GM21737 (cell line): ENCODE data around the gene ATG101.

Experiments
- ATAC-seq: cut with Tn5 transposase; IDR thresholded peaks from one replicate; pipeline ENCODE4 v1.9.1; 2021; ENCODE audit warnings: mild to moderate bottlenecking, moderate library complexity; ENCODE audit not compliant: unreplicated experiment

The ATG101 gene, protein sequence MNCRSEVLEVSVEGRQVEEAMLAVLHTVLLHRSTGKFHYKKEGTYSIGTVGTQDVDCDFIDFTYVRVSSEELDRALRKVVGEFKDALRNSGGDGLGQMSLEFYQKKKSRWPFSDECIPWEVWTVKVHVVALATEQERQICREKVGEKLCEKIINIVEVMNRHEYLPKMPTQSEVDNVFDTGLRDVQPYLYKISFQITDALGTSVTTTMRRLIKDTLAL

DNA sequence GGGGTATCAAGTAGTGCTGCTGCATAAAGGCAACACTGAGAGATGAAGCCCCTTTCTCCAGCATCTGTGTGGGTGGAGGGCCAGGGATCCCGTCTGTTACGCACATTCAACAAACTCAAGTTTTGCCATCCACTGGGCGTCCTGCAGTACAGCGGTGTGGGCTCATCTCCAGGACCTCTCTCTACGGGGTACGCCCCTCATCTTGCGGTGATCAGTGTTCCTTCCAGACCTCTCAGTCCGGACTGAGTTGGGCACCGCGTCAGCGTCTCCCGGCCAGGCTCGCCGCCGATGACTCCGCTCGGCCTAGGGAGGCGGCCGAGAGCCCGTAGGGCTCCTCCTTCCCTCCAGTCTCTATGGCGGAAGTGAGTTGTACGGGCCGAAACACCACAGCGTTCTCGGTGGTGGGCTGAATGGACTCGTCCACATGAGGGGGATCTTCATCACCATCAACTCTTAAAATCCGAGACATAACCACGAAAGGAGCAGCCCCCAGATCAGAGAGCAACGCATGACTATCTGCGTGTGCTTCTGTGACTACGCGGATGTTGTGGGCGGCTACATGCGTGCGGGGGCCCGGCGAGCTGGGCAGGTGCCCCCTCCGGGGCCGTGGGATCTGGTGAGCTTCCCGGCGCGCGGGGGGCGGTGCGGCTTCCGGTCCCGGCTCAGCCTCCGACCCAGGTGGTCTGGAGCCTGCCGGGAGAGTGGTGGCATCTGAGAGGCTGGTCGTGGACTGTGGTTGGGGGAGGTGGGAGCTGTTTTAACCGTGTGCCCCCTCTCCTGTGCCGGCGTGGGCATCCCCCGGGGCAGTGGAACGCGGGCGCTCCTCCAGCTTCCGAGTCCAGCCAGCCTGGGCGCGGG is at the start of gene ATG101:
Gene ATG101 (plus strand): TSS at position 652 of the 858 bp plus-strand sequence. CDS start 3,673 bp downstream, outside the sequence.
- ATAC-seq: peak; percentile 93

DNA sequence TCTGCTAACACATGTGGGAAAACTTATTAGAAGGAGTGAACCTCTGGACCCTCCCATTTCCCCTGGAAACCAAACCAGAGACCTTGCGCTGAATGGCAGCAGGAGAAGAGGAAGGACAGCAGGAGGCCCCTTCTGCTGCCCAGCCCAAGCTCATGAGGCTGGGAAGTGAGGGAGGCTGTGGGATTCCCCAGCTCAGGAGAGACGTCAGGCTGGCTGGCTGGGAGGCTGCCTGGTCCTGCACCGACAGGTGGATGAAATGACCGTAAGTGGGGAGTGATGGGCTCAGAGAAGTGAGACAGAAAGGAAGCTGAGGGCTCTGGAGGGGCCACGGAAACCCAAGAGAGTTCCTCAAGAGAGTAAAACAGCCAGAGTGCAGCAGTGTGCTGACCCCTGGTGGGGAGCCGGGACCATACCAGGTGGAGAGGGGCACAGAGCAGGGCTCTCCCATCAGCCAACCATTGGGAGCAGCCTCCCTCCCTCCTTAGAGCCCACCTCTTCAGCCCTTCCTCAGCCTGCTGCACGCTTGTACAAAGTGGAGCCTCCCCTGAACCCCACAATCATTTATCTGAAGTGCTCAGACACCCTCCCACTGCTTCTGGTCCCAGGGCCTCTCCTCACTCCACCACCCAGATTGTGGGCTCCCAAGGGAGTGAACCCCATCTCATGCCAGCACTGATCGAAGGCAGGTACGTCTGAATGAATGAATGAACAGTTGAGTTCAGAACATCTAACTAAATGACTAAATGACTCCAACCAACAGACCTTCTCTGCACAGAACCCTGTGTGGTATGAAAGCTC is 49.0 kb upstream of the ATG101 start:
- ATAC-seq: no peak

DNA sequence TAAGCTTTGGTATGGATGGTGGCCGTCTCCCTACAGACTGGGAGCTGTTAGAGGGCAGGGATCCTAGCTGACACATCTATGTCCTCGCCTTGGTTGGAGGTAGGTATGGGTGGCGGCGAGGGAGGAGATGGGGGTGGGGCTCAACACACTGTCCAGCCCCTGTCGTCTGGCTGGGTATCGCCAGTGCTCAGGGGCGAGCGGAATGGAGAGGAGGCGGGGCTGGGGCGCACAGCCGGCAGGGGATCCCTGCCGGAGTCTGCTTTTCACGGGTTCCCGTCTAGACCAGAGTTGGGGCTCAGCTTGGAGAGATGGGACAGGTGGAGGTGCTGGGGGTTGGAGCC is 47.0 kb upstream of the ATG101 start:
- ATAC-seq: peak; percentile 2

DNA sequence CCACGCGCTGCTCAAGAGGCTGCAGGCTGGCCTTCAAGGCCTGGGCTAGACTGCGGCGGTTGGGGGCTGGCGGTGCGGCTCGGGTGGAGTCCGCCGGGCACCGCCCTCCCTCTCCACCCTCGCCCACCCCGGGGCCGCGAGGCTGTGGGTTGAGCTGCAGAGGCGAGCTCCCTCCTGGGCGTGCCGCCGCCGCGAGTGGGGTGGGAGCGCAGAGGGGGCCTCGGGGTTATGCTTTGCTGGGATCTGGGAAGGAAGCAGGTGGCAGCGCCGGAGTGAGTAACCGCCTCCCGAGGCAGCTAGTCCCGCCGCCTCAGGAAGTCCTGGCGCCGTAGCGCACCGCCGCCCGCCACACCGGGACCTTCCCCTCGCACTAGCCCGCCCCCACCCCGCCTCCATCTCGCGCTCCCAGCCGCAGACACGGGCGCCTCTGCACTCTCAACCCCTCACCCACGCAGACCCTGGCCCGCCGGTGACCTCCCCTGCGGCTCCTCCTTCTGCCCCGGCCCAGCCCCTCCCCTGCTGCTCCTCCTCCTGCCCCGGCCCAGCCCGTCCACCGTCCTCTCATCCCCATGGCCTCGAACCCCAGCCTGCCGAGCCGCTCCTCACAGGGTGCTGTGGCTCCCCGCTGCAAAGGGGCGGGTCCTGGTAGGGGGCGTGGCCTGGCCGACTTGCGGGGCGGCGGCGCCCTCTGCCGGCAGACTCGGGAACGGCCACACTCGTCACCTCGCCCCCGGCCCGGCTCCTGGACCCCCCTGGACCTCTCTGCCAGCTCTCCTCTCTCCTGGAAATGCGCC is 46.4 kb upstream of the ATG101 start:
- peak; percentile 39 for ATAC-seq

DNA sequence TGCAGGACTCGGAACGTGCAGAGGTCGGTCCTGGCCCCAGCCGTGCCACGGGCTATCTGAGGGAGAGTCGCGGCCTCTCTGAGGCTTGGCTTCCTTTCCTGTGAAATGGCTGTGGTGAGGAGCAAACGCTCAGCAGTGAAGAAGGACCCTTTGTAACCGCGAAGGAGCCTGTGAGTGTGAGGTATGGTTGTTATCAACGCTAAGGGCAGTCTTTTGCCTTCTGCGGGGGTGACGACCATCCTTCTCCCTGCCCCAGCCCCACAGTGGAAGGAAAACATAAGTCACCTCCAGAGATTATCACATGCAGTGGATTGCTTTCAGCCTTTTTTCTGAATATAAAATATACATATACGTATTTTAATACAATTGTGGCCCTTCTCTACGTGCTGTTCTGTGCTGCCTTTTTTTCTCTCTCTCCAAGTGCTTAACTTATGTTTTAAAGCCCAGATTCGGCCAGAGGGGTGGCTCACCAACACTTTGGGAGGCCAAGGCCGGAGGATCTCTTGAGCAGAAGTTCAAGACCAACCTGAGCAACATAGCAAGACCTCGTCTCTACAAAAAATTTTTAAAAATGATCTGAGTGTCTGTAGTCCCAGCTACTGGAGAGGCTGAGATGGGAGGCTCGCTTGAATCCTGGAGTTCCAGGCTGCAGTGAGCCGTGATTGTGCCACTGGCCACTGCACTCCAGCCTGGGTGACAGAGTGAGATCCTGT is 45.6 kb upstream of the ATG101 start:
- peak; percentile 15 for ATAC-seq

DNA sequence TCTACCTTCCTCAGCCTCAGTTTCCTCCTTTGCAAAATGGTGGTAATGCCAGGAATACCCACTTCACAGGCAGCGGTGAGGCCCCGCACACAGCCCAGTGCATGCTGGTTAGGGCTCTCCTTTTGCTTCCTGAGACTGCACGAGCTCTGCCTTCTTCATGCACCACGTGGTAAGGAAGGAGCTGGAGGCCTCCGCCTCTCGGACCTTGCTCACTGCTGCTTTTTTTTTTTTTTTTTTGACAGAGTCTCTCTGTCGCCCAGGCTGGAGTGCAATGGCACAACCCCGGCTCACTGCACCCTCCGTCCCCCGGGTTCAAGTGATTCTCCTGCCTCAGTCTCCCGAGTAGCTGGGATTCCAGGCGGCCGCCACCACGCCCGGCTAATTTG is 44.9 kb upstream of the ATG101 start:
- ATAC-seq: no peak

DNA sequence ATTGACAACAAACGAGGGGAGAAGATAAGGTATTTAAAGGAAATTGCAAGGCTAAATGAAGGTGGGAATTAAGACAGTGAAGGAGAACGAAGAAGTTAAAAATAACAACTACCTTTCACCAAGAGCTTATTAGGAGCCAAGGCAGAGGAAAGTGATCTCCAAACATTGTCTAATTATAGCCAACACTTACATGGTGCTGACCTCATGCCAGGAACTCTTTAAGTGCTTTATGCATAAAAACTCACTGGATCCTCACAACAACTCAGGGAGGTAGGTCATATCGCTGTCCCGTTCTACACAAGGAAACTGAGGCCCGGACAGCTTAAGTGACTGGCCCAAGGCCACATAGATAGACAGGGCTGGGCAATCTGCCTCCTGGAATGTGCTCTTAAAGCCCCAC is 43.5 kb upstream of the ATG101 start:
- ATAC-seq: no peak

DNA sequence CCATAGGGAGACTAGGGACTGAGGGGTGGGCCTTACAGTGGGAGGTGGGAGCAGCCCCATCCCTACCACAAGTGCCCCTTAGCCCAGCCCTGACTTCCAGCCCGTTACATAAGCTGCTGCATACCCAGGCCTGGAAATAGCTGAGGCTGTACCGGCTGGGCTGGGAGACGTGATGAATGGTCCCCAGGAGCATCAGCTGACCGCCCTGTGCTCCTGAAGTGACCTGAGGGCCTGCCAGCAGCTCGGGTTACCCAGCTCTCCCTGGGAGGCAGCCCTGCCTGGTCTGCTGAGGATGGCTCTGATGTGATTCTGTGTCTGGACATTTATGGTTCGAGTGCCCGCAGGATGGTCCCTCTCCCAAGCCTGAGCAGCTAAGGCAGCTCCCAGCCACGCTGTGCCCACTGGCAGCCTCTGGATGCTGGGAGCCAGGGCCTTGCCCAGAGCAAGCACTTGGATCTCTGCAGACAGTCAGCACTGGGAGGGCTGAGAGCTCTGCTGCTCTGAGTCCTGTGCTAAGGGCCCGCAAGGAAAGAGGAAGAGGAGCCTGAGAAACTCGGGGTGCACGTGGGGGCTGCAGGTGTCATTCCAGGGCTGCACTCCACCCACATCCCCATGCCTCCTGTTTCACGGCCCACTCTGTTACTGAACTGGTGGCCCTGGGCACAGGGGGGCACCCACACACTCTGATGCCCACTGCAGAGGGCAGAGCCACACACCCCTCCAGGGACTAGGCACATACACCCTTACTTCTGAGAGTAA is 42.5 kb upstream of the ATG101 start:
- no peak for ATAC-seq

DNA sequence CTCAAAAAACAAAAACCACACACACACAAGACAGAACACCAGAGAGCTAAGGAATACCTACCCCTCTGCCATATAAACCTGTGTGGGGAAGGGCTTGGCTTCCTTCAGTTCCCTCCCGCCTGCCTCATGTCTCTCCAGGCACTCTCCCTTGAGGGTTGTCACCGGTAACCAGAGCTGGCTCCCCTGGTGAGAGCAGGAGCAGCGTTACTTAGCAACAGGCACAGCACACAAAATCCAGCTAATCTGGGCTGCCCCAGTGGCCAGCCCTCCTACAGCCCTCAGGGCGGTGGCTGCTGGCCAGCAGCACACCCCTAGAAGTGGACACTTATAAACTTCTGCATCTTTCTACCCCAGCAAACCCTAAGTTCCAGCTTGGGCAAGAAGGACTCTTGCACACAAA is 40.1 kb upstream of the ATG101 start:
- no peak for ATAC-seq

DNA sequence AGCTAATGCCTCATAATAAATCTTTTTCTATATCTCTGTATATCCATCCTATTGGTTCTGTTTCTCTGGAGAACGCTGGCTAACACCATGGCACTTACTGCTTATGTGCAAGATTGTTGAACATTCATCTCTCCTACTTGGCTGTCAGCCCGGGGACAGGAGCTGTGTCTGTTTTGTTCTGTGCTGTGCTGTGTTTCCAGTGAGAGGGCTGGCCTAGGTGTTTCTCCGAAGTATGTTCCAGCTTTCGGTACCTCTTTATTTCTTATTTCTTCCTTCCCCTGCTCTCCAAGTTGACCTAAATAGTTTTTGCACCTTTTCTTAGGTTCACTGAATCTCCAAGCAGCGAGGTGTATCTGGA is 37.4 kb upstream of the ATG101 start:
- ATAC-seq: no peak

DNA sequence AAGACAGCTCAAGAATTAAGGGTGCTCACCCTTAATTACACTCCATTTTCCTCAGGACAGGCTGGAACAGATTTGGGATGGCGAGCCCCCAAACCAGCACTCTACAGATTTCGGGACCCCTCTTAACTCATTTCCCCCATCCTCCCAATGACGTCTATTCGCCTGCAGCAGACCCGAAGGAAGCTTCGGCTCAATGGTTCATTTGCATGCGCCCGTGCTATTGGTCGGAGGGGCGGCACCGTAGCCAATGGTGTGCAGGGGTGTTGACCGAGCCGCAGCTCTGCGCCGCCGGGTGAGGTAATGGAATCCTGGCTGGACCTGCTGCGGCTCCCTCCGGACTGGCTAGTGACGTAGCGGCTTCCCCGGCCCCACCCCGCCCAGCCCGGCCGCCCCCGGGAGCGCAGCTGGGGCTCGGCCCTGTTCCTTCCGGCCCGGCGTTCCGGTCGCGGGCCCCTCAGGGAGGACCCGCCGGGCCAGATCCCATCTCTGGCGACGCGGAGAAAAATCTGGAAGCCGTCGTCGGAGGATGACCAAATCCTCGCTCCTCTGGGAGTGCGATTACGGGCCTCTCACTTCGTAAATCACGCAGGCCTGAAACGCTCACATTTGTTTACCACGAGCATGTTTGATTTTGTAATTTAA is 36.9 kb upstream of the ATG101 start:
- peak; percentile 88 for ATAC-seq

DNA sequence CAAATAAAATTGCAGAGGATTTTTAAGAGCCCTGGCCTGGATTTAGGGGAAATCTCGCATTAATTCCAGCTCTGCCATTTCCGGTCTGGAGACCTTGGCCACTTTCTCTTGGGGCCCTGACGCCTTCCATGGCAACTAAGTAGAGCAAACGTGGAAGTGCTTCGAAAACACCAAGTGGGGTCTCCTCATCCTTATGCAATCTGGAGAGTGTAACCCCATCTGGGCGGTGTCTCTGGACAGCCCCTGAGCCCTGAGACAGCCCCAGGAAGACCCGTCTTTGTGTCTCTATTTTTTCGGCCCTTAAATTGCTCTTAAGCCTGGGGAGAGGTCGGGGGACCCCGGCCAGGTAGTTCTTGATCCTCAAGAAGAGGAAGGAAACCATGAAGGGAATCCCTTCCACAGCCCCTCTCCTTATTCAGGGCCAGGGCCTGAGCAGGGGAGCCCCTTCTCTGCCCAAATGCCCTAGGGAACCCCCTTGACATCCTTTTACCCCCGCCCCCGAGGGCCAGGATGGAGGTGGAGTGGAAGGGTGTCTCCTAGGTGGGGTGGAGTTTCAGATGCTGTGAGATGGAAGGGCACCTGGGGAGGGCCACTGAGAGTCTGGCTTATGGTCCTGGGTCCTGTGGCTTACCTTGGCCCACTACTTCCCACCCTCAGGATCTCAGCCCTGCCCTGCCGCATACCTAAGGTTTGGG is 36.2 kb upstream of the ATG101 start:
- ATAC-seq: no peak

DNA sequence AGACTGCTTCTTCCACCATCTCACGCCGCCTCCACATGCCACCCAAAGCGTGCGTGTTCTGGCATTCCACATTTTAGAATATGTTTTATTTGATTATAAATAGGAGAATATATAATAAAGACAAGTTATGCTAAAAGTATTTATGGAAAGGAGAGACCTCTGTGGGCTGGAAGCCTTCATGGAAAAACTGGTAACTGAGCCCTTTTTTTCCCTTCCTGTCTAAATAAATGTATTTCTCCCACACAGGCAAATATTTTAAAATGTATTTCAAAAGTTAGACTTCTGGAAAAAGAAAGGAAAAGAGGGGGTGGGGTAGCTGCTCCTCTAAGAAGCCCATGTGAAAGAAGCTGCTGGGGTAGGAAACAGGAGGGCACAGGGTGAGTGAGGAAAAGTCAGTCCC is 34.6 kb upstream of the ATG101 start:
- ATAC-seq: no peak

DNA sequence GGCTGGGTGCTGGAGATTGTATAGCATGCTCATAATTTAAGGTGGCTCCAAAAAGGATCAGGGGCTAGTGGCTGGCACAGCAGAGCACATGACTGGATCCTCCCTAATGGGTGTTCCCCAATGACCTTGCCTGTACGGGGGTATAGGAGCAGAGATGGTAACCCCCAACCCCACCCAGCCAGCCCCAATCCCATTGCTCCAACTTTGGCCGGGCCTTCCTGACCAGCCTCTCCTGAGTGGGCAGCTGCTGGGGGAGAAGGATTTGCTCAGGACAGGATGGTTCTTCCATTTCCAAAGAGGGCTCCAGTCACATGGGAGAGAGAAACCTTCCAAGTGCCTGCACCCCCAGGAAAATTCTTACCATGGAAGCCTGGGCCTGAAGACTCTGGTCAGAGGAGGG is 33.9 kb upstream of the ATG101 start:
- ATAC-seq: no peak

DNA sequence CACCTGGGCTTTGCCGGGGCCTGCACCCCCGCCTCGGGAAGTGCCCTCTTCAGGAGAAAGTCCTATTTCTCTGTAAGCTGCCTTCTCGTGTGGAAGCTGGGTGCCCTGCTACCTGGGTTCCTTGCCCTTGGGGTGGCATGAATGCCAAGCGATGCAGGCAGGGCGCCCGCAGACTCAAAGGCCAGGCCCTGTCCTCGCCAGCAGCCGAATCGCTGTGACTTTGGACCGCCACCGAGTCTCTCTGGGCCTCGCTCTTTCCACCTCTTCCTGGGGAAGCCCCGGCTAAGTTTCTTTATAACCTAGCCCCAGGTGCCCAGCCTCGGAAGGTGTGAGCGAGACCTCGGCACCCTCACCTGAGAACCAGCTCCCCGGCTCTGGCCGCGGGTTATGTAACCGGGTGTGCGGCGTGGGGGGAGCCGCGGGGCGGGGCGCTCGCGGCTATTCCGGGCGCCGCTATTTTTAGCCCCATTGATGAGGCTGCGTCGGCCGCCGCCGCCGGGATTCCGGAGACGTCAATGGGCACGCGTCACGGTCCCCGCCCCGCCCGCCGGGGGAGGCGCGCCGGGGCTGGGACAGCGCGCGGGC is 33.1 kb upstream of the ATG101 start:
- ATAC-seq: peak; percentile 37

DNA sequence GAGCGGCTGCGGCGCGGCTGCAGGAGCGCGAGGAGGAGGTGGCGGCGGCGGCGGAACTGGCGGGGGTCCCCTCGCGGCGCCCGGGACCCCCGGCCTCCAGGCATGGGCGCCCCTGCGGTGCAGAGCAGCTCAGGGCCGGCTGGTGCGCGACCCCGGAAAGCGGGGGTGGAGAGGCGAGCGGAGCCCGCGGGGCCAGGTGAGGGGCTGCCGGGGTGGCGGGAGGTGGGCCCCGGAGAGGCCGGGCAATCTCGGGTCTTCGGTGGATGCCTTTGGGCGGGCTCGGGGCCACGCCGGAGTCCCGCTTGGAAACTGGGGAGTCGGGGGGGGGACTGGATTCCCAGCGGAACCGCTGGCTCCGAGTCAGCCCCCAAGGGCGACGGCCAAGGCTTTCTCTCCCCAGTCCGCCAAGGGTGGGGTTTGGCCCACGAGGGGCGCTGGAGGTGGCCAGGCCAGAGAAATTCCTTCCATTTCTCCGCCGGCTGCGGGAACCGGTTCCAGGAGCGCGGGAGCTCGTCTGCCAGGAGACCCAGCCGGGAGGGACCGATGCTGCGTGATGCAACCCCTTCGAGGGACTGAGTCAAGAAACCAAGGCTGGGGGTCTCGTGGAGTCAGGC is 32.4 kb upstream of the ATG101 start:
- ATAC-seq: no peak

DNA sequence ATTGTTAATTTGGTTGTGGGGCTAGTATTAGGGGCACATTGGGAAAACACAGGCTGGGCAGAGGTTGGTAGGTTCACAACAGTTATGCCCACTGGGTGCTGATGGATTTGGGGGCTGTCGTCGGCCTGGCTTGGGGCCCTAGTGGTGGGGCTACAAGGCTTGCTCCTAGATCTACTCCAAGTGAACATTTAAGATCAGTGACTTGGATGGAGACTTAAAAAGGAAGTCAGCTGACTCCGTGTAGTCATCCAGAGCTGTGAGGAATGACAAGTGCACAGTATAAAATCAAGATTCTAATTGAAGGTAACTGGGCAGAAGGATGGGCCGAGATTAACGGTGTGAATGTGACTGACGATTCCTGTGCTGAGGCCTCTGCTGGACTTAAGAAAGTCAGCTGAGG is 31.3 kb upstream of the ATG101 start:
- ATAC-seq: no peak

DNA sequence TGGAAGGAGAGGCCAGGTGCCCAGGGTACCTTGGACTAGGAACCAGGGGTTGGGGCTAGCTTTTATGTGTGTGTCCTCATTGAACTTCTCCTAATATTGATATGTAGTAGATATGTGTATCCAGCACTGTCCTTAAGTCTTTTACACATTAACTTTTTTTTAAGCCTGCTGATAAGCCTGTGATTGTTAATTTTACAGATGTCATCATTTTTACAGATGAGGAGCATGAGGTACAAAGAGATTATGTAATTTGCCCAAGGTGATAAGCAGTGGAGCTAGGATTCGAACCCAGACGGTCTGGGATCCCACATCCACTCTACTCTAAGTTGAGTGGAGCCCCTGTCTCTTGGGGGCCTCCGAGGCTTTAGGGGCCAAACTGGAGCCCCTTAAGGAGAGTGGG is 28.7 kb upstream of the ATG101 start:
- ATAC-seq: no peak
